Neural progenitor cell (in vitro differentiated cells): ENCODE measurements around the gene CACNA1B. TPM values are rescaled to one million over a fixed set of nuclear protein-coding genes. Genes with fewer than 3 reads are reported as not detected.

Source experiments
- DNase-seq: peaks from one replicate; pipeline ENCODE4 v3.0.0-alpha.2; 2016; ENCODE audit warnings: low spot score
- H2AFZ ChIP-seq: fragments of 200-600 bp; sonication (generic); replicated peaks from 2 replicates; pipeline ENCODE4 v1.6.1; 2016; ENCODE audit warnings: antibody characterized with exemption
- H3F3A ChIP-seq: fragments of 200-600 bp; sonication (generic); 2 replicates; pipeline ENCODE4 v1.6.1; 2016; ENCODE audit warnings: antibody characterized with exemption, low read depth
- H3K27ac ChIP-seq: fragments of 200-600 bp; sonication (generic); 2 replicates; pipeline ENCODE4 v1.5.1; 2016; ENCODE audit warnings: mild to moderate bottlenecking
- H3K27me3 ChIP-seq: fragments of 200-600 bp; sonication (generic); 2 replicates; pipeline ENCODE4 v1.6.1; 2016; ENCODE audit warnings: mild to moderate bottlenecking, moderate library complexity
- H3K36me3 ChIP-seq: fragments of 200-600 bp; sonication (generic); 2 replicates; pipeline ENCODE4 v1.5.1; 2016
- H3K4me1 ChIP-seq: fragments of 200-600 bp; sonication (generic); 2 replicates; pipeline ENCODE4 v1.6.1; 2016; ENCODE audit warnings: mixed run types
- H3K4me2 ChIP-seq: fragments of 200-600 bp; sonication (generic); 2 replicates; pipeline ENCODE4 v1.6.1; 2016
- H3K4me3 ChIP-seq: fragments of 200-600 bp; sonication (generic); 2 replicates; pipeline ENCODE4 v1.5.1; 2016
- H3K79me2 ChIP-seq: fragments of 200-600 bp; sonication (generic); 2 replicates; pipeline ENCODE4 v1.6.1; 2016; ENCODE audit warnings: low read depth
- H3K9ac ChIP-seq: fragments of 200-600 bp; sonication (generic); 2 replicates; pipeline ENCODE4 v1.6.1; 2016
- H3K9me3 ChIP-seq: fragments of 200-600 bp; sonication (generic); 2 replicates; pipeline ENCODE4 v1.5.1; 2016; ENCODE audit warnings: low read depth
- H4K20me1 ChIP-seq: fragments of 200-600 bp; sonication (generic); 2 replicates; pipeline ENCODE4 v1.6.1; 2016; ENCODE audit warnings: low read depth
- H3K27ac Mint-ChIP-seq: 3 replicates; pipeline ENCODE4 v1.8.0; 2021; ENCODE audit warnings: mixed read lengths
- H3K27me3 Mint-ChIP-seq: 2 replicates; pipeline ENCODE4 v1.8.0; 2022; ENCODE audit warnings: low read depth, mild to moderate bottlenecking, inconsistent platforms, moderate library complexity, mixed read lengths; ENCODE audit not compliant: insufficient read depth
- H3K36me3 Mint-ChIP-seq: 3 replicates; pipeline ENCODE4 v1.8.0; 2021; ENCODE audit warnings: mixed read lengths
- H3K4me1 Mint-ChIP-seq: 3 replicates; pipeline ENCODE4 v1.8.0; 2021; ENCODE audit warnings: mixed read lengths
- H3K4me3 Mint-ChIP-seq: 3 replicates; pipeline ENCODE4 v1.8.0; 2021; ENCODE audit warnings: mild to moderate bottlenecking, moderate library complexity, mixed read lengths
- H3K9me3 Mint-ChIP-seq: 3 replicates; pipeline ENCODE4 v1.8.0; 2020; ENCODE audit warnings: mixed read lengths
- EZH2 ChIP-seq: fragments of 200-600 bp; sonication (generic); IDR thresholded peaks from 2 replicates; pipeline ENCODE4 v1.6.1; 2017; ENCODE audit warnings: antibody characterized with exemption, mild to moderate bottlenecking, moderate library complexity
- EZH2phosphoT487 ChIP-seq: fragments of 200-600 bp; sonication (generic); IDR thresholded peaks from 2 replicates; pipeline ENCODE4 v1.6.1; 2017; ENCODE audit warnings: antibody characterized with exemption
- total RNA-seq: library from RNA; depleted of rRNA; stranded (reverse); fragments of >200 nt; gene quantifications from 2 replicates; pipeline ENCODE4 v1.2.3, GENCODE V29; 2015; ENCODE audit warnings: low replicate concordance
- TF ChIP-seq, protein P1 (sequence below): fragments of 200-600 bp; sonication (generic); IDR thresholded peaks from 2 replicates; pipeline ENCODE4 v1.5.1; 2017; ENCODE audit warnings: antibody characterized with exemption, mild to moderate bottlenecking

Gene CACNA1B
- total RNA-seq, 1 donor from 2014 or later: 0.30 TPM

DNA sequence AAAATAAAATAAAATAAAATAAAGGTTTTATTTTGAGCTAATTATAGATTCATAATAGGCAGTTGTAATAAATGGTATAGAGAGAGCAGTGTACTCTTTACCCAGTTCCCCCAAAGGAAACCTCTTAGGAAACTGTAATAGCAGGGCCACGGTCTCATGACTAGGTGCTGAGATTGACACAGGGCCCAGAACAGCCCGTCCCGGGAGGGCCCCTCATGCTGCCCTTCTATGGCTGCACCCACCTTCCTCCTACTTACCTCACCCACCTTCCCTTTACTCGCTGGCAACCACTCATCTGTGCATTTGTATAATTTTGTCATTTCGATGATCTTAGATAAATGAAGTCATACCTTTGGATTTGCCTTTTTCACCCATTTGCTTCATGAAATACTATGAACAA is 16.1 kb downstream of the CACNA1B start:
- H3K4me3 ChIP-seq: no peak overlapping the region
- H3K79me2 ChIP-seq: no peaks in the 10 kb centered on the region
- no peak overlapping the region for H3K4me3 Mint-ChIP-seq
- DNase-seq: no peak
- H2AFZ ChIP-seq: no peak overlapping the region
- no peak overlapping the region for H3K27ac Mint-ChIP-seq
- H3K9ac ChIP-seq: no peak overlapping the region
- no peak overlapping the region for H3K27ac ChIP-seq
- TF ChIP-seq, protein P1, sequence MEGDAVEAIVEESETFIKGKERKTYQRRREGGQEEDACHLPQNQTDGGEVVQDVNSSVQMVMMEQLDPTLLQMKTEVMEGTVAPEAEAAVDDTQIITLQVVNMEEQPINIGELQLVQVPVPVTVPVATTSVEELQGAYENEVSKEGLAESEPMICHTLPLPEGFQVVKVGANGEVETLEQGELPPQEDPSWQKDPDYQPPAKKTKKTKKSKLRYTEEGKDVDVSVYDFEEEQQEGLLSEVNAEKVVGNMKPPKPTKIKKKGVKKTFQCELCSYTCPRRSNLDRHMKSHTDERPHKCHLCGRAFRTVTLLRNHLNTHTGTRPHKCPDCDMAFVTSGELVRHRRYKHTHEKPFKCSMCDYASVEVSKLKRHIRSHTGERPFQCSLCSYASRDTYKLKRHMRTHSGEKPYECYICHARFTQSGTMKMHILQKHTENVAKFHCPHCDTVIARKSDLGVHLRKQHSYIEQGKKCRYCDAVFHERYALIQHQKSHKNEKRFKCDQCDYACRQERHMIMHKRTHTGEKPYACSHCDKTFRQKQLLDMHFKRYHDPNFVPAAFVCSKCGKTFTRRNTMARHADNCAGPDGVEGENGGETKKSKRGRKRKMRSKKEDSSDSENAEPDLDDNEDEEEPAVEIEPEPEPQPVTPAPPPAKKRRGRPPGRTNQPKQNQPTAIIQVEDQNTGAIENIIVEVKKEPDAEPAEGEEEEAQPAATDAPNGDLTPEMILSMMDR: no peak
- TF ChIP-seq EZH2 (no peak), EZH2phosphoT487 (no peak)
- H4K20me1 ChIP-seq: peaks cover 7% of the 10 kb centered on the region
- no peaks in the 10 kb centered on the region for H3F3A ChIP-seq
- no peaks in the 10 kb centered on the region for H3K36me3 ChIP-seq
- H3K4me1 ChIP-seq: no peaks in the 10 kb centered on the region
- H3K36me3 Mint-ChIP-seq: no peaks in the 10 kb centered on the region
- H3K9me3 Mint-ChIP-seq: no peaks in the 10 kb centered on the region
- H3K4me2 ChIP-seq: no peak overlapping the region
- H3K27me3 Mint-ChIP-seq: no peaks in the 10 kb centered on the region
- peaks cover 9% of the 10 kb centered on the region for H3K4me1 Mint-ChIP-seq
- no peaks in the 10 kb centered on the region for H3K27me3 ChIP-seq
- H3K9me3 ChIP-seq: no peaks in the 10 kb centered on the region

GRCh38 chr9:137899551-137900360 is 22.2 kb downstream of the CACNA1B start:
- Histone ChIP-seq H3K9me3 (no peaks in the 10 kb centered on the region), H3K27ac (no peak overlapping the region), H3K27me3 (no peaks in the 10 kb centered on the region), H2AFZ (no peak overlapping the region), H3F3A (no peaks in the 10 kb centered on the region), H3K79me2 (no peaks in the 10 kb centered on the region), H3K36me3 (no peaks in the 10 kb centered on the region), H3K4me2 (no peak overlapping the region), H3K9ac (no peak overlapping the region), H4K20me1 (no peaks in the 10 kb centered on the region), H3K4me3 (no peak overlapping the region), H3K4me1 (no peaks in the 10 kb centered on the region)
- Mint-ChIP-seq H3K27ac (no peak overlapping the region), H3K4me1 (peaks cover 2% of the 10 kb centered on the region), H3K36me3 (no peaks in the 10 kb centered on the region), H3K4me3 (no peak overlapping the region), H3K27me3 (no peaks in the 10 kb centered on the region), H3K9me3 (peaks cover 3% of the 10 kb centered on the region)
- DNase-seq: no peak
- TF ChIP-seq, protein P1: no peak
- TF ChIP-seq EZH2phosphoT487 (no peak), EZH2 (no peak)

DNA sequence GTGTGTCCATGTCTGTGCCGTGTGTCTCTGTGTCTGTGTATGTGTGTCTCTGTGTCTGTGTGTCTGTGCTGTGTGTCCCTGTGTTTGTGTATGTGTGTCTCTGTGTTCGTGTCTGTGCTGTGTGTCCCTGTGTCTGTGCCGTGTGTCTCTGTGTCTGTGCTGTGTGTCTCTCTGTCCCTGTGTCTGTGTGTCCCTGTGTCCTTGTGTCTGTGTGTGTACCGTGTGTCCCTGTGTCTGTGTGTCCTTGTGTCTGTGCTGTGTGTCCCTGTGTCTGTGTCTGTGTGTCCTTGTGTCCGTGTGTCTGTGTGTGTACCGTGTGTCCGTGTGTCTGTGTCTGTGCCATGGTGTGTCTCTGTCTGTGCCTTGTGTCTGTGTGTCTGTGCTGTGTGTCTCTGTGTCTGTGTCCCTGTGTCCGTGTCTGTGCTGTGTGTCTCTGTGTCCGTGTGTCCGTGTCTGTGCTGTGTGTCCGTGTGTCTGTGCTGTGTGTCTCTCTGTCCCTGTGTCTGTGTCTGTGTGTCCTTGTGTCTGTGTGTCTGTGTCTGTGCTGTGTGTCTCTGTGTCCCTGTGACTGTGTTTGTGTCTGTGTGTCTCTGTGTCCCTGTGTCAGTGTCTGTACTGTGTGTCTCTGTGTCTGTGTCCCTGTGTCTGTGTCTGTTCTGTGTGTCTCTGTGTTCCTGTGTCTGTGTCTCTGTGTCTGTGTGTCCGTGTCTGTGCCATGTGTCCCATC is 23.2 kb downstream of the CACNA1B start:
- Histone ChIP-seq H3F3A (no peaks in the 10 kb centered on the region), H3K27ac (no peak overlapping the region), H3K36me3 (no peaks in the 10 kb centered on the region), H3K27me3 (no peaks in the 10 kb centered on the region), H3K4me1 (no peaks in the 10 kb centered on the region), H2AFZ (no peak overlapping the region), H4K20me1 (no peaks in the 10 kb centered on the region), H3K9me3 (no peaks in the 10 kb centered on the region), H3K9ac (no peak overlapping the region), H3K4me3 (no peak overlapping the region), H3K4me2 (no peak overlapping the region), H3K79me2 (no peaks in the 10 kb centered on the region)
- Mint-ChIP-seq H3K27ac (no peak overlapping the region), H3K36me3 (no peaks in the 10 kb centered on the region), H3K4me3 (no peak overlapping the region), H3K4me1 (no peaks in the 10 kb centered on the region), H3K9me3 (peaks cover 3% of the 10 kb centered on the region), H3K27me3 (no peaks in the 10 kb centered on the region)
- TF ChIP-seq EZH2 (no peak), EZH2phosphoT487 (no peak)
- TF ChIP-seq, protein P1: no peak
- DNase-seq: no peak
